Activated gamma-delta T cell treated with anti-CD3 and anti-CD28 coated beads, Interleukin-2, amount 50 U/mL, for 16 hours (primary cell): Measurements from ENCODE around the gene RPL15.
"Not testable (repeated sequence)": the region's sequence is repeated elsewhere in the genome, so short reads cannot be mapped to it uniquely, and the experiment has no call there.

ENCODE experiments used
- DNase-seq: peaks from one replicate; pipeline ENCODE4 v3.0.0-alpha.2; 2020; ENCODE audit warnings: low read depth

Gene RPL15

GRCh38 chr3:23916886-23917678 is at the start of gene RPL15, which contains the start of gene NKIRAS1:
Gene RPL15, plus strand, starts transcription at chr3:23917132. Its CDS starts 728 bp downstream, at chr3:23917860.
Gene NKIRAS1, minus strand, starts transcription at chr3:23916990. Its CDS starts 6,086 bp downstream, at chr3:23910904.
- DNase-seq: peak; percentile 96

- no peak for DNase-seq
These were observed 49.5 kb upstream of the RPL15 start for GRCh38 chr3:23867400-23867799.

GRCh38 chr3:23867838-23868237 is 49.1 kb upstream of the RPL15 start:
- DNase-seq: no peak

GRCh38 chr3:23869977-23870662 is 46.8 kb upstream of the RPL15 start:
- DNase-seq: no peak

GRCh38 chr3:23870663-23871043 is 46.3 kb upstream of the RPL15 start:
- DNase-seq: not testable (repeated sequence)

- DNase-seq: not testable (repeated sequence)
These were observed 45.6 kb upstream of the RPL15 start for GRCh38 chr3:23871361-23871760.

GRCh38 chr3:23872330-23872729 is 44.6 kb upstream of the RPL15 start:
- no peak for DNase-seq

GRCh38 chr3:23873941-23874340 is 43.0 kb upstream of the RPL15 start:
- DNase-seq: no peak

- no peak for DNase-seq
These were observed 42.4 kb upstream of the RPL15 start for GRCh38 chr3:23874359-23875112.

GRCh38 chr3:23875113-23875725 is 41.7 kb upstream of the RPL15 start:
- DNase-seq: no peak

- DNase-seq: no peak
These were observed 40.0 kb upstream of the RPL15 start for GRCh38 chr3:23876923-23877322.

GRCh38 chr3:23877329-23877980 is 39.5 kb upstream of the RPL15 start:
- DNase-seq: no peak

GRCh38 chr3:23879485-23879884 is 37.4 kb upstream of the RPL15 start:
- DNase-seq: no peak

GRCh38 chr3:23880703-23881339 is 36.1 kb upstream of the RPL15 start:
- no peak for DNase-seq

GRCh38 chr3:23881993-23882392 is 34.9 kb upstream of the RPL15 start:
- not testable (repeated sequence) for DNase-seq

GRCh38 chr3:23882487-23882918 is 34.4 kb upstream of the RPL15 start:
- no peak for DNase-seq

- DNase-seq: no peak
These were observed 32.5 kb upstream of the RPL15 start for GRCh38 chr3:23884481-23884880.

- DNase-seq: no peak
These were observed 31.7 kb upstream of the RPL15 start for GRCh38 chr3:23885210-23885609.

- DNase-seq: no peak
These were observed 30.6 kb upstream of the RPL15 start for GRCh38 chr3:23886311-23886710.

GRCh38 chr3:23888617-23889228 is 28.2 kb upstream of the RPL15 start:
- DNase-seq: no peak

- no peak for DNase-seq
These were observed 27.5 kb upstream of the RPL15 start for GRCh38 chr3:23889386-23889785.
